ENCODE measurements around the gene NOTCH4. TPM values are rescaled to one million over a fixed set of nuclear protein-coding genes. Genes with fewer than 3 reads are reported as not detected.

The NOTCH4 gene
- total and polyA plus RNA-seq, 9 of the 15 experiments (the other 6 are each of a cell fraction or from before 2014, with no cell fraction given), result 0.24 to 4.3 (median 1.7) TPM

DNA sequence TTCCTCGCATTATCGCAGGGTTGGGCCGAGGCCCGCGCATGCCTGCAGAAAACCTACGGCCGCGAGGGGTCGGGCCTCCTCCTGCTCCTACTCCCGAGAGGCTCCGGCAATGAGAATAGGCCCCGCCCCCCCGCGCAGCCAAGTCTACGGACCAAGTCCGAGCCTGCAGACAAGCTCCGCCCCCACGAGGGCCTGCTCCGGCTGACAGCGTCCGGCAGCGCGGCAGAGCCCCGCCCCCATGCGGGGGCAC, 28.3 kb downstream of the NOTCH4 start (continued):
- TF ChIP-seq PRDM10 (IDR thresholded peaks at IDR 0.05; ENCODE audit: partially characterized antibody) (peak; percentile 31), ILF3 (IDR thresholded peaks at IDR 0.05; ENCODE audit: borderline replicate concordance) (no peak), NBN (IDR thresholded peaks at IDR 0.05; ENCODE audit: low read depth) (no peak), TARDBP (IDR thresholded peaks at IDR 0.05) (no peak), TAF9B (IDR thresholded peaks at IDR 0.05; ENCODE audit: partially characterized antibody) (no peak), SIN3B (IDR thresholded peaks at IDR 0.05; ENCODE audit: low read depth) (no peak), GATA2 (CRISPR knock-in tag; IDR thresholded peaks at IDR 0.05) (no peak), FOSL1 (tag; conservative IDR thresholded peaks at IDR 0.05) (no peak), ZNF23 (CRISPR knock-in tag; IDR thresholded peaks at IDR 0.05) (no peak), MCM3 (IDR thresholded peaks at IDR 0.05) (no peak), FOXK1 (CRISPR knock-in tag; IDR thresholded peaks at IDR 0.05; ENCODE audit: borderline replicate concordance) (no peak), ELF1 (tag; IDR thresholded peaks at IDR 0.05) (no peak), BCL6 (CRISPR knock-in tag; IDR thresholded peaks at IDR 0.05) (no peak), HOXB6 (CRISPR knock-in tag; IDR thresholded peaks at IDR 0.05; ENCODE audit: borderline replicate concordance) (no peak), XRCC5 (IDR thresholded peaks at IDR 0.05; ENCODE audit: low read depth, low read length) (no peak)
- TF ChIP-seq, protein P1, sequence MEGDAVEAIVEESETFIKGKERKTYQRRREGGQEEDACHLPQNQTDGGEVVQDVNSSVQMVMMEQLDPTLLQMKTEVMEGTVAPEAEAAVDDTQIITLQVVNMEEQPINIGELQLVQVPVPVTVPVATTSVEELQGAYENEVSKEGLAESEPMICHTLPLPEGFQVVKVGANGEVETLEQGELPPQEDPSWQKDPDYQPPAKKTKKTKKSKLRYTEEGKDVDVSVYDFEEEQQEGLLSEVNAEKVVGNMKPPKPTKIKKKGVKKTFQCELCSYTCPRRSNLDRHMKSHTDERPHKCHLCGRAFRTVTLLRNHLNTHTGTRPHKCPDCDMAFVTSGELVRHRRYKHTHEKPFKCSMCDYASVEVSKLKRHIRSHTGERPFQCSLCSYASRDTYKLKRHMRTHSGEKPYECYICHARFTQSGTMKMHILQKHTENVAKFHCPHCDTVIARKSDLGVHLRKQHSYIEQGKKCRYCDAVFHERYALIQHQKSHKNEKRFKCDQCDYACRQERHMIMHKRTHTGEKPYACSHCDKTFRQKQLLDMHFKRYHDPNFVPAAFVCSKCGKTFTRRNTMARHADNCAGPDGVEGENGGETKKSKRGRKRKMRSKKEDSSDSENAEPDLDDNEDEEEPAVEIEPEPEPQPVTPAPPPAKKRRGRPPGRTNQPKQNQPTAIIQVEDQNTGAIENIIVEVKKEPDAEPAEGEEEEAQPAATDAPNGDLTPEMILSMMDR (IDR thresholded peaks at IDR 0.05 in 2 of 3, conservative IDR thresholded peaks at IDR 0.05 in 1 of 3; ENCODE audit: insufficient read depth in 2 of 3, low read depth in 1 of 3, low read length in 3 of 3), result peak; percentile 39 to 75 (median 63); a peak in 5 of 6 replicates
- TF ChIP-seq, protein P2, sequence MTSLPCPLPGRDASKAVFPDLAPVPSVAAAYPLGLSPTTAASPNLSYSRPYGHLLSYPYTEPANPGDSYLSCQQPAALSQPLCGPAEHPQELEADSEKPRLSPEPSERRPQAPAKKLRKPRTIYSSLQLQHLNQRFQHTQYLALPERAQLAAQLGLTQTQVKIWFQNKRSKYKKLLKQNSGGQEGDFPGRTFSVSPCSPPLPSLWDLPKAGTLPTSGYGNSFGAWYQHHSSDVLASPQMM (CRISPR knock-in tag; IDR thresholded peaks at IDR 0.05), result no peak
- TF ChIP-seq, protein P3, sequence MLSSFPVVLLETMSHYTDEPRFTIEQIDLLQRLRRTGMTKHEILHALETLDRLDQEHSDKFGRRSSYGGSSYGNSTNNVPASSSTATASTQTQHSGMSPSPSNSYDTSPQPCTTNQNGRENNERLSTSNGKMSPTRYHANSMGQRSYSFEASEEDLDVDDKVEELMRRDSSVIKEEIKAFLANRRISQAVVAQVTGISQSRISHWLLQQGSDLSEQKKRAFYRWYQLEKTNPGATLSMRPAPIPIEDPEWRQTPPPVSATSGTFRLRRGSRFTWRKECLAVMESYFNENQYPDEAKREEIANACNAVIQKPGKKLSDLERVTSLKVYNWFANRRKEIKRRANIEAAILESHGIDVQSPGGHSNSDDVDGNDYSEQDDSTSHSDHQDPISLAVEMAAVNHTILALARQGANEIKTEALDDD (IDR thresholded peaks at IDR 0.05), result no peak
- TF ChIP-seq, protein P4, sequence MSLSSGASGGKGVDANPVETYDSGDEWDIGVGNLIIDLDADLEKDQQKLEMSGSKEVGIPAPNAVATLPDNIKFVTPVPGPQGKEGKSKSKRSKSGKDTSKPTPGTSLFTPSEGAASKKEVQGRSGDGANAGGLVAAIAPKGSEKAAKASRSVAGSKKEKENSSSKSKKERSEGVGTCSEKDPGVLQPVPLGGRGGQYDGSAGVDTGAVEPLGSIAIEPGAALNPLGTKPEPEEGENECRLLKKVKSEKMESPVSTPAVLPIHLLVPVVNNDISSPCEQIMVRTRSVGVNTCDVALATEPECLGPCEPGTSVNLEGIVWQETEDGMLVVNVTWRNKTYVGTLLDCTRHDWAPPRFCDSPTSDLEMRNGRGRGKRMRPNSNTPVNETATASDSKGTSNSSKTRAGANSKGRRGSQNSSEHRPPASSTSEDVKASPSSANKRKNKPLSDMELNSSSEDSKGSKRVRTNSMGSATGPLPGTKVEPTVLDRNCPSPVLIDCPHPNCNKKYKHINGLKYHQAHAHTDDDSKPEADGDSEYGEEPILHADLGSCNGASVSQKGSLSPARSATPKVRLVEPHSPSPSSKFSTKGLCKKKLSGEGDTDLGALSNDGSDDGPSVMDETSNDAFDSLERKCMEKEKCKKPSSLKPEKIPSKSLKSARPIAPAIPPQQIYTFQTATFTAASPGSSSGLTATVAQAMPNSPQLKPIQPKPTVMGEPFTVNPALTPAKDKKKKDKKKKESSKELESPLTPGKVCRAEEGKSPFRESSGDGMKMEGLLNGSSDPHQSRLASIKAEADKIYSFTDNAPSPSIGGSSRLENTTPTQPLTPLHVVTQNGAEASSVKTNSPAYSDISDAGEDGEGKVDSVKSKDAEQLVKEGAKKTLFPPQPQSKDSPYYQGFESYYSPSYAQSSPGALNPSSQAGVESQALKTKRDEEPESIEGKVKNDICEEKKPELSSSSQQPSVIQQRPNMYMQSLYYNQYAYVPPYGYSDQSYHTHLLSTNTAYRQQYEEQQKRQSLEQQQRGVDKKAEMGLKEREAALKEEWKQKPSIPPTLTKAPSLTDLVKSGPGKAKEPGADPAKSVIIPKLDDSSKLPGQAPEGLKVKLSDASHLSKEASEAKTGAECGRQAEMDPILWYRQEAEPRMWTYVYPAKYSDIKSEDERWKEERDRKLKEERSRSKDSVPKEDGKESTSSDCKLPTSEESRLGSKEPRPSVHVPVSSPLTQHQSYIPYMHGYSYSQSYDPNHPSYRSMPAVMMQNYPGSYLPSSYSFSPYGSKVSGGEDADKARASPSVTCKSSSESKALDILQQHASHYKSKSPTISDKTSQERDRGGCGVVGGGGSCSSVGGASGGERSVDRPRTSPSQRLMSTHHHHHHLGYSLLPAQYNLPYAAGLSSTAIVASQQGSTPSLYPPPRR (CRISPR knock-in tag; IDR thresholded peaks at IDR 0.05; ENCODE audit: borderline replicate concordance), result no peak

Measured in K562 (cell line).